Left lung (tissue), 10 donors: ENCODE data around the gene PSMB2. TPM values are rescaled to one million over a fixed set of nuclear protein-coding genes. Genes with fewer than 3 reads are reported as not detected.
"Not testable (repeated sequence)": the region's sequence is repeated elsewhere in the genome, so short reads cannot be mapped to it uniquely, and the experiment has no call there.

ENCODE experiments used
- ATAC-seq: fragments of 200-7000 bp; cut with Tn5 transposase; one replicate; pipeline ENCODE4 v1.9.1; 2020; ENCODE audit warnings: moderate library complexity
- DNase-seq, 4 donors: peaks; one replicate each; pipeline ENCODE4 v3.0.0-alpha.2; 2013 to 2020
- H3K27ac ChIP-seq, 2 donors: fragments of 200-600 bp; sonication (generic) in 1 of 2; one replicate each; pipeline versions ENCODE4 v1.5.0 to v1.8.0; 2020 to 2021
- H3K27me3 ChIP-seq, 2 donors: fragments of 200-600 bp; sonication (generic) in 1 of 2; one replicate each; pipeline versions ENCODE4 v1.5.0 to v1.8.0; 2020 to 2021
- H3K36me3 ChIP-seq, 2 donors: fragments of 200-600 bp; sonication (generic) in 1 of 2; one replicate each; pipeline versions ENCODE4 v1.5.0 to v1.8.0; 2020 to 2021
- H3K4me1 ChIP-seq, 2 donors: fragments of 200-600 bp; one replicate each; pipeline ENCODE4 v1.8.0; 2021
- H3K4me3 ChIP-seq, 2 donors: fragments of 200-600 bp; sonication (generic) in 1 of 2; one replicate each; pipeline versions ENCODE4 v1.5.0 to v1.8.0; 2020 to 2021; ENCODE audit warnings: mild to moderate bottlenecking in 1 of 2
- H3K9me3 ChIP-seq, 2 donors: fragments of 200-600 bp; sonication (generic) in 1 of 2; one replicate each; pipeline versions ENCODE4 v1.5.0 to v1.8.0; 2020 to 2021
- intact Hi-C, 2 donors: fragments of 100-400 bp; cut with DNase I; formaldehyde crosslinking; loops; one replicate each; pipeline versions ENCODE4 v1.11.2 to v1.14.2; 2022
- polyA plus RNA-seq, 6 donors: library from polyadenylated mRNA; unstranded; fragments of 120-200 nt; gene quantifications; one replicate each; pipeline ENCODE4 v1.2.1, GENCODE V29; 2013; ENCODE audit not compliant: insufficient read length in 6 of 6
- total RNA-seq, 2 donors: library from RNA; stranded (reverse); fragmentation: NEBNext Ultra II Directional; extraction: Animal tissue kit (Norgen Biotek cat#: 25700); gene quantifications; one replicate each; pipeline ENCODE4 v1.2.1, GENCODE V29; 2021
- TF ChIP-seq, protein P1 (sequence below), 2 donors: fragments of 200-600 bp; sonication (generic) in 1 of 2; IDR thresholded peaks; one replicate each; pipeline versions ENCODE4 v1.5.0 to v1.8.0; 2021; ENCODE audit warnings: antibody characterized with exemption in 2 of 2
- donor health status: DM: no; HTN: yes; CAD: no.
- donor health status: DM: no; HTN: no; CAD: no.

Gene PSMB2
- total and polyA plus RNA-seq, 8 donors: 48.4 to 80.2 (median 70.7) TPM

DNA sequence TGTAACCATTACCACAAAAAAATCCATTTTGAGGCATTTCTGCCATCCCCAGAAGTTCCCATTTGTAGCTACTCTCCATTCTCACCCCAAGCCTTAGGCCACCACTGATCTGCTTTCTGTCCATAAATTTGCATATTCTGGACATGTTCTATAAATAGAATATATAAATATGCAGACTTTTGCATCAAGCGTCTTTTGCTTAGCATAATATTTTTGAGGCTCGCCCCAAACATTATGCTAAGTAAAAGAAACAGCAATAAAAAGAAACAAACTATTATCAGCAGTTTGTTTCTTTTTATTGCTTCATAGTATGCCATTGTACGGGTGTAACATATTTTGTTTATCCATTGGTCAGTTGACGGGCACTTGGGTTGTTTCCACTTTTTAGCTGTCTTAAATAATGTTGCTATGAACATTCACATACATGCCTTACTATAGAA, 60.4 kb downstream of the PSMB2 start:
- TF ChIP-seq, protein P1, sequence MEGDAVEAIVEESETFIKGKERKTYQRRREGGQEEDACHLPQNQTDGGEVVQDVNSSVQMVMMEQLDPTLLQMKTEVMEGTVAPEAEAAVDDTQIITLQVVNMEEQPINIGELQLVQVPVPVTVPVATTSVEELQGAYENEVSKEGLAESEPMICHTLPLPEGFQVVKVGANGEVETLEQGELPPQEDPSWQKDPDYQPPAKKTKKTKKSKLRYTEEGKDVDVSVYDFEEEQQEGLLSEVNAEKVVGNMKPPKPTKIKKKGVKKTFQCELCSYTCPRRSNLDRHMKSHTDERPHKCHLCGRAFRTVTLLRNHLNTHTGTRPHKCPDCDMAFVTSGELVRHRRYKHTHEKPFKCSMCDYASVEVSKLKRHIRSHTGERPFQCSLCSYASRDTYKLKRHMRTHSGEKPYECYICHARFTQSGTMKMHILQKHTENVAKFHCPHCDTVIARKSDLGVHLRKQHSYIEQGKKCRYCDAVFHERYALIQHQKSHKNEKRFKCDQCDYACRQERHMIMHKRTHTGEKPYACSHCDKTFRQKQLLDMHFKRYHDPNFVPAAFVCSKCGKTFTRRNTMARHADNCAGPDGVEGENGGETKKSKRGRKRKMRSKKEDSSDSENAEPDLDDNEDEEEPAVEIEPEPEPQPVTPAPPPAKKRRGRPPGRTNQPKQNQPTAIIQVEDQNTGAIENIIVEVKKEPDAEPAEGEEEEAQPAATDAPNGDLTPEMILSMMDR (IDR thresholded peaks at IDR 0.05): no peak
- Histone ChIP-seq H3K9me3 (no peaks in the 10 kb centered on the region), H3K4me3 (no peak overlapping the region), H3K4me1 (peaks cover 0 to 26% of the 10 kb centered on the region in 2 donors), H3K27ac (no peak overlapping the region), H3K27me3 (peaks cover 4 to 17% of the 10 kb centered on the region in 2 donors), H3K36me3 (no peaks in the 10 kb centered on the region)
- intact Hi-C loops: no loop called here
- no peak for ATAC-seq
- DNase-seq: no peak

DNA sequence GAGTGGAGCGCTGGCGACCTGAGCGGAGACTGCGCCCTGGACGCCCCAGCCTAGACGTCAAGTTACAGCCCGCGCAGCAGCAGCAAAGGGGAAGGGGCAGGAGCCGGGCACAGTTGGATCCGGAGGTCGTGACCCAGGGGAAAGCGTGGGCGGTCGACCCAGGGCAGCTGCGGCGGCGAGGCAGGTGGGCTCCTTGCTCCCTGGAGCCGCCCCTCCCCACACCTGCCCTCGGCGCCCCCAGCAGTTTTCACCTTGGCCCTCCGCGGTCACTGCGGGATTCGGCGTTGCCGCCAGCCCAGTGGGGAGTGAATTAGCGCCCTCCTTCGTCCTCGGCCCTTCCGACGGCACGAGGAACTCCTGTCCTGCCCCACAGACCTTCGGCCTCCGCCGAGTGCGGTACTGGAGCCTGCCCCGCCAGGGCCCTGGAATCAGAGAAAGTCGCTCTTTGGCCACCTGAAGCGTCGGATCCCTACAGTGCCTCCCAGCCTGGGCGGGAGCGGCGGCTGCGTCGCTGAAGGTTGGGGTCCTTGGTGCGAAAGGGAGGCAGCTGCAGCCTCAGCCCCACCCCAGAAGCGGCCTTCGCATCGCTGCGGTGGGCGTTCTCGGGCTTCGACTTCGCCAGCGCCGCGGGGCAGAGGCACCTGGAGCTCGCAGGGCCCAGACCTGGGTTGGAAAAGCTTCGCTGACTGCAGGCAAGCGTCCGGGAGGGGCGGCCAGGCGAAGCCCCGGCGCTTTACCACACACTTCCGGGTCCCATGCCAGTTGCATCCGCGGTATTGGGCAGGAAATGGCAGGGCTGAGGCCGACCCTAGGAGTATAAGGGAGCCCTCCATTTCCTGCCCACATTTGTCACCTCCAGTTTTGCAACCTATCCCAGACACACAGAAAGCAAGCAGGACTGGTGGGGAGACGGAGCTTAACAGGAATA, 64.0 kb downstream of the PSMB2 start:
- H3K27me3 ChIP-seq: peaks cover 10 to 47% of the 10 kb centered on the region in 2 donors
- intact Hi-C loops: no loop called here
- TF ChIP-seq, protein P1 (IDR thresholded peaks at IDR 0.05): no peak
- DNase-seq (peak in 1 of 4 donors; percentile 58), ATAC-seq (peak; percentile 38)
- peak overlapping the region in 1 of 2 donors; percentile 72 for H3K27ac ChIP-seq
- H3K4me3 ChIP-seq: peak overlapping the region; percentile 18 to 50
- peaks cover 3 to 51% of the 10 kb centered on the region in 2 donors for H3K4me1 ChIP-seq
- no peaks in the 10 kb centered on the region for H3K9me3 ChIP-seq
- H3K36me3 ChIP-seq: no peaks in the 10 kb centered on the region

DNA sequence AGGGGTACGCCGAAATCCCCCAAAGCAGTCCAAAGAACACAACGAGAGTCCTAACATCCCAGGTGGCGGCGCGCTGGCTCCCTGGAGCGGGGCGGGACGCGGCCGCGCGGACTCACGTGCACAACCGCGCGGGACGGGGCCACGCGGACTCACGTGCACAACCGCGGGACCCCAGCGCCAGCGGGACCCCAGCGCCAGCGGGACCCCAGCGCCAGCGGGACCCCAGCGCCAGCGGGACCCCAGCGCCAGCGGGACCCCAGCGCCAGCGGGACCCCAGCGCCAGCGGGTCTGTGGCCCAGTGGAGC, 64.6 kb downstream of the PSMB2 start:
- H3K27ac ChIP-seq, H3K9me3 ChIP-seq, DNase-seq, ATAC-seq, H3K36me3 ChIP-seq, intact Hi-C loops: not testable (repeated sequence)
- peak overlapping the region; percentile 18 to 50 for H3K4me3 ChIP-seq
- peaks cover 3 to 53% of the 10 kb centered on the region in 2 donors for H3K4me1 ChIP-seq
- peaks cover 10 to 51% of the 10 kb centered on the region in 2 donors for H3K27me3 ChIP-seq

DNA sequence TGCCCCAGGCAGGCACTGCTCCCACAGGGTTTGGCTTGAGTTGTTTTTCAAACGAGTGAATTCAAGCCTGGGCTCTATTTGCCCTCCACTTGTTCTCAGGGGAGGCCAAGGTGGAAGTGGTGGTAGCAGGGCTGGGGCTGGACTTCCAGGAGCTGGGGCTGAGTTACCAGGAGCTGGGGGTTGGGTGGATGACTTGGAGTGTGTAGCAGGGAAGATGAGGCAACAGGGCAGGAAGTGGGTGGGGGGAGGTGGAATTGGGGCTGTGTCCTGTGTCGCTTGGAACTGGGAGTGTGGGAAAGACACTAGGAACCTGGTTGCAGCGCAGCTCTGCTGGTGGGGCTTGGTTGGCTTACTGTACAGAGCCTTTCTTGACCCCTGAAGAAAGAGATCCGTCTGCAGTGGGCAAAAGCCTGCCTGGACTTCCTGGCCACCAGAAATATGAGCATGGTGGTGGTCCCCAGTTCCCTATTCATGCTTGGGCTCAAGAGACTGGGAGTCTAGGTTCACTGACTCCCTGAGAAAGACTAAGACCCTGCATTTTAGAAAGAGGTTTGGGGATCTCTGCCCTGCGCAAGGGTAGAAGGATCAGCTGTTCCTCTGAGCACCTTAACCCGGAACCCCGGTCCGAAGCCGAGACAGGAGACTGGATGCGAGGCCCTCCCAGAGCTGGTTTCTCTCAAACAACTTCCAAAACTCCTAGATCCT, 65.1 kb downstream of the PSMB2 start:
- H3K9me3 ChIP-seq: no peaks in the 10 kb centered on the region
- H3K36me3 ChIP-seq: no peaks in the 10 kb centered on the region
- ATAC-seq (peak; percentile 11), DNase-seq (no peak)
- peaks cover 10 to 55% of the 10 kb centered on the region in 2 donors for H3K27me3 ChIP-seq
- no peak overlapping the region for H3K27ac ChIP-seq
- TF ChIP-seq, protein P1 (IDR thresholded peaks at IDR 0.05): no peak
- intact Hi-C loops: no loop called here
- H3K4me1 ChIP-seq: peaks cover 3 to 53% of the 10 kb centered on the region in 2 donors
- peak overlapping the region in 1 of 2 donors; percentile 50 for H3K4me3 ChIP-seq

DNA sequence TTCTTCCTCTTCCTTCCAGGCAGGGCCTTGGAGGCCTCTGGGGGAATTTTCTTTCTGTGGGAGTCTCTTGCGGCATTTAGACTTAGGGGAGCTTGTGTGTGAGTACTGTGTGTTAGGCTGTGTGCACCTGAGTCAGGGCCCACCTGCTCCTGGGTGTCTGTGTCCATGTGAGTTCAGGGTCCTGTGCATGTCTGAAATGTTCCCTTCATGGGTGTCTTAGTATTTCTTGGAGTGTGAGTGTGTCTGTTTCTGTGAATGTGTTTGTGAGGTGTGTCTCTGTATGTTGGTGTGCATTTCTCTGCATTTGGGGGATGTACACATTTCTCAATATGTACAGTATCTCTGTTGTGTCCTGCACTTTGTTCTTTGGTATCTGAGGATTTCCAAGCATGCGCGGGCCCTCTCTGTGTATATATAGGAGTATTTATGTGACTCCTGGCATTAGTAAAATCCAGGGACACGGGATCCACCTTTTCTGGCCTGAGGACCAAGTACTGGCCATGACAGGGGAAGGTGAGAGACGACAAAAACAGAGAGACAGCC, 65.8 kb downstream of the PSMB2 start:
- TF ChIP-seq, protein P1 (IDR thresholded peaks at IDR 0.05): no peak
- H3K9me3 ChIP-seq: no peaks in the 10 kb centered on the region
- peaks cover 10 to 55% of the 10 kb centered on the region in 2 donors for H3K27me3 ChIP-seq
- H3K27ac ChIP-seq: no peak overlapping the region
- DNase-seq: no peak
- H3K4me3 ChIP-seq: no peak overlapping the region
- intact Hi-C loops: no loop called here
- ATAC-seq: no peak
- no peaks in the 10 kb centered on the region for H3K36me3 ChIP-seq
- peaks cover 3 to 53% of the 10 kb centered on the region in 2 donors for H3K4me1 ChIP-seq
